ENCODE measurements around the gene CSNK2B.

GRCh38 chr6:31669676-31670075, 3.8 kb downstream of the CSNK2B start, which contains the start of gene LY6G5B:
- no peak for TF ChIP-seq CTCF (IDR thresholded peaks at IDR 0.05)
- no peak for TF ChIP-seq JUN (IDR thresholded peaks at IDR 0.05)
- TF ChIP-seq BHLHE40 (IDR thresholded peaks at IDR 0.05; ENCODE audit: low read depth, low read length): no peak
- no peak for TF ChIP-seq SREBF2 (IDR thresholded peaks at IDR 0.05)
- TF ChIP-seq ZFP36 (IDR thresholded peaks at IDR 0.05; ENCODE audit: borderline replicate concordance, partially characterized antibody): no peak
- TF ChIP-seq RFX5 (IDR thresholded peaks at IDR 0.05): no peak
- no peak for TF ChIP-seq ZNF302 (CRISPR knock-in tag; IDR thresholded peaks at IDR 0.05)
